ENCODE measurements around the gene TNC.

The TNC gene

GRCh38 chr9:115022760-115023434, 95.1 kb downstream of the TNC start:
- no peaks in the 10 kb centered on the region for H4K20me1 ChIP-seq (ENCODE audit: control insufficient read depth, insufficient read depth, low read depth, low read length)
- H3K27ac ChIP-seq (ENCODE audit: low read depth, low read length), result no peak overlapping the region
- H3K4me3 ChIP-seq (ENCODE audit: low read length), result no peak overlapping the region
- H3K4me2 ChIP-seq (ENCODE audit: low read length), result no peak overlapping the region
- no peaks in the 10 kb centered on the region for H3F3A ChIP-seq (ENCODE audit: control insufficient read depth, insufficient read depth)
- H3K4me1 ChIP-seq (ENCODE audit: control insufficient read depth, low read length), result no peaks in the 10 kb centered on the region
- H3K27me3 ChIP-seq (ENCODE audit: control insufficient read depth, low read length), result peaks cover 17% of the 10 kb centered on the region
- TF ChIP-seq, protein P1, sequence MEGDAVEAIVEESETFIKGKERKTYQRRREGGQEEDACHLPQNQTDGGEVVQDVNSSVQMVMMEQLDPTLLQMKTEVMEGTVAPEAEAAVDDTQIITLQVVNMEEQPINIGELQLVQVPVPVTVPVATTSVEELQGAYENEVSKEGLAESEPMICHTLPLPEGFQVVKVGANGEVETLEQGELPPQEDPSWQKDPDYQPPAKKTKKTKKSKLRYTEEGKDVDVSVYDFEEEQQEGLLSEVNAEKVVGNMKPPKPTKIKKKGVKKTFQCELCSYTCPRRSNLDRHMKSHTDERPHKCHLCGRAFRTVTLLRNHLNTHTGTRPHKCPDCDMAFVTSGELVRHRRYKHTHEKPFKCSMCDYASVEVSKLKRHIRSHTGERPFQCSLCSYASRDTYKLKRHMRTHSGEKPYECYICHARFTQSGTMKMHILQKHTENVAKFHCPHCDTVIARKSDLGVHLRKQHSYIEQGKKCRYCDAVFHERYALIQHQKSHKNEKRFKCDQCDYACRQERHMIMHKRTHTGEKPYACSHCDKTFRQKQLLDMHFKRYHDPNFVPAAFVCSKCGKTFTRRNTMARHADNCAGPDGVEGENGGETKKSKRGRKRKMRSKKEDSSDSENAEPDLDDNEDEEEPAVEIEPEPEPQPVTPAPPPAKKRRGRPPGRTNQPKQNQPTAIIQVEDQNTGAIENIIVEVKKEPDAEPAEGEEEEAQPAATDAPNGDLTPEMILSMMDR (IDR thresholded peaks at IDR 0.05; ENCODE audit: low read depth, low read length, poor library complexity, severe bottlenecking), result no peak
- TF ChIP-seq EZH2phosphoT487 (IDR thresholded peaks at IDR 0.05; ENCODE audit: borderline replicate concordance, low read length), result no peak
- H3K79me2 ChIP-seq (ENCODE audit: control insufficient read depth, low read length), result no peaks in the 10 kb centered on the region
- H3K9me2 ChIP-seq (replicated peaks; ENCODE audit: control insufficient read depth, low read length), result no peaks in the 10 kb centered on the region
- no peaks in the 10 kb centered on the region for H3K9me3 ChIP-seq (ENCODE audit: control insufficient read depth, insufficient read depth, low read length)
- H3K36me3 ChIP-seq (ENCODE audit: control insufficient read depth, low read length), result no peaks in the 10 kb centered on the region

DNA sequence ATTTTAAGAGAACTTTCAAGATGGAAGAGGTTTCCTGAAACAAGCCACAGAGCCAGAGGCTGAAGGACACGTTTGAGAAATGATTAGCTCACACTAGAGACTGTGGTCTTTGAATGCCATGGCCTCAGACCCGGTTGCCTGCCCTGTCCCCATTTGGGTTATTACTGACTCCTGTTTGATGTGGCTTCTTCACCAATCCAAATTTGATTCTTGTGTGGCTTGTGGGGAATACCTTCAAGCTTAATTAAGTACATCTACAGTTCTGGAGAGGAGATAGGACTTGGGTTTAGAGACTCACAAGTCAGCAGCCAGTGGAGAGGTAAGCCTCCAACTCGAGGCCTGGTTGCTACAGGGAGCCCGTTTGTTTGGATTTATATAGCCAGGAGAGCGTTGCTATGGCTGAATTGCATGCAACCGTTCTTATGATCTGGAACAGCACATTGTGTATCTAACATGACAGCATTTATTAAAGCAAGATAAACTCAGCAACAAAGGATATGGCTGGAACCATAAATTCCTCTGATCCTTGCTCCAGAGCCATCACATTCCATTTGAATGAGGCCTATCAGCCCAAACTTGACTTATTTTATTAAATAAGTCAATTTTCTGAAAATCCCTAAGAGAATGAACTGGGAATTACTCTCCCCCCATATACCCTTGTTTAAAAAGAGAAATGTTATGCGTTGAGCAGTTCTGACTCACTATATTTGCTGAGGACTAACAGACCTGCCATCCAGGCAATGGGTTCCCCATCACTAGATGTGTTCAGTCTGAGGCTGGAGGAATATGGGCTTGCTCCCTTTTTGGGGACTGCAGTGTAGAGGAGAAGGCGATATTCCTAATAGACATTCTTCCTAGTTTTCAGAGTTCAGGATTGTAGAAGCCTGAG, 99.2 kb downstream of the TNC start:
- peaks cover 21% of the 10 kb centered on the region for H3K27me3 ChIP-seq (ENCODE audit: control insufficient read depth, low read length)
- H3K36me3 ChIP-seq (ENCODE audit: control insufficient read depth, low read length), result no peaks in the 10 kb centered on the region
- no peak overlapping the region for H3K27ac ChIP-seq (ENCODE audit: low read depth, low read length)
- no peaks in the 10 kb centered on the region for H3K79me2 ChIP-seq (ENCODE audit: control insufficient read depth, low read length)
- TF ChIP-seq, protein P1 (IDR thresholded peaks at IDR 0.05; ENCODE audit: low read depth, low read length, poor library complexity, severe bottlenecking), result no peak
- TF ChIP-seq EZH2phosphoT487 (IDR thresholded peaks at IDR 0.05; ENCODE audit: borderline replicate concordance, low read length), result no peak
- peaks cover 8% of the 10 kb centered on the region for H3K4me1 ChIP-seq (ENCODE audit: control insufficient read depth, low read length)
- H3K4me3 ChIP-seq (ENCODE audit: low read length), result no peak overlapping the region
- H3K9me2 ChIP-seq (replicated peaks; ENCODE audit: control insufficient read depth, low read length), result no peaks in the 10 kb centered on the region
- no peaks in the 10 kb centered on the region for H3K9me3 ChIP-seq (ENCODE audit: control insufficient read depth, insufficient read depth, low read length)
- no peaks in the 10 kb centered on the region for H3F3A ChIP-seq (ENCODE audit: control insufficient read depth, insufficient read depth)
- H3K4me2 ChIP-seq (ENCODE audit: low read length), result no peak overlapping the region
- H4K20me1 ChIP-seq (ENCODE audit: control insufficient read depth, insufficient read depth, low read depth, low read length), result no peaks in the 10 kb centered on the region

DNA sequence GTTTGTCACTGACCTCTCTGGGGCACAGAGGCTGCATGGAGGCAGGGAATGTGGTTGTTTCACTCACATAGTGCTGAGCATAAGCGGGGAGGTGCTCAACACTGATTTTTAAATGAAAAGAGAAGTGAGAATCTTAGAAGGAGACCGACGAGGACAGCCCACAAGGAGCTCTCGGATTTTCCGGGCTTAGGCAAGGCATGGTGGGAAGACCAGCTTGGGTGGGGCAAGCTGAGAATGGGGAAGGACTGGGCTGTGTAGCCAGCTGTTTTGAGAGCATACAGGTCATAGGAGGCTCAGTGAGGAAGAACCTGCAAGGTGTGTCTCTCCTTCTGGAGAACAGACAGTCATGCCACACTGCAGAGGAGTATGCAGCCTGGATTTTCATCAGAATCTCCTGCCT, 101.6 kb downstream of the TNC start:
- peaks cover 12% of the 10 kb centered on the region for H3K27me3 ChIP-seq (ENCODE audit: control insufficient read depth, low read length)

More for the DNA sequence above, 101.6 kb downstream of the TNC start:
- Histone ChIP-seq H3K4me1 (ENCODE audit: control insufficient read depth, low read length) (peaks cover 8% of the 10 kb centered on the region), H3K4me3 (ENCODE audit: low read length) (no peak overlapping the region), H3K79me2 (ENCODE audit: control insufficient read depth, low read length) (no peaks in the 10 kb centered on the region), H4K20me1 (ENCODE audit: control insufficient read depth, insufficient read depth, low read depth, low read length) (no peaks in the 10 kb centered on the region), H3F3A (ENCODE audit: control insufficient read depth, insufficient read depth) (no peaks in the 10 kb centered on the region), H3K9me2 (replicated peaks; ENCODE audit: control insufficient read depth, low read length) (no peaks in the 10 kb centered on the region), H3K27ac (ENCODE audit: low read depth, low read length) (no peak overlapping the region), H3K4me2 (ENCODE audit: low read length) (no peak overlapping the region), H3K9me3 (ENCODE audit: control insufficient read depth, insufficient read depth, low read length) (no peaks in the 10 kb centered on the region), H3K36me3 (ENCODE audit: control insufficient read depth, low read length) (no peaks in the 10 kb centered on the region)
- no peak for TF ChIP-seq EZH2phosphoT487 (IDR thresholded peaks at IDR 0.05; ENCODE audit: borderline replicate concordance, low read length)
- TF ChIP-seq, protein P1 (IDR thresholded peaks at IDR 0.05; ENCODE audit: low read depth, low read length, poor library complexity, severe bottlenecking), result no peak
